C4-2B (cell line): ENCODE measurements around the gene KCTD16.

ENCODE experiments used
- ZFX ChIP-seq: fragments of 450-650 bp; IDR thresholded peaks from 2 replicates; pipeline ENCODE4 v1.6.1; 2017
- TF ChIP-seq, protein P1 (sequence below): fragments of 450-650 bp; conservative IDR thresholded peaks from 2 replicates; pipeline ENCODE4 v1.5.1; 2017; ENCODE audit warnings: mild to moderate bottlenecking

DNA sequence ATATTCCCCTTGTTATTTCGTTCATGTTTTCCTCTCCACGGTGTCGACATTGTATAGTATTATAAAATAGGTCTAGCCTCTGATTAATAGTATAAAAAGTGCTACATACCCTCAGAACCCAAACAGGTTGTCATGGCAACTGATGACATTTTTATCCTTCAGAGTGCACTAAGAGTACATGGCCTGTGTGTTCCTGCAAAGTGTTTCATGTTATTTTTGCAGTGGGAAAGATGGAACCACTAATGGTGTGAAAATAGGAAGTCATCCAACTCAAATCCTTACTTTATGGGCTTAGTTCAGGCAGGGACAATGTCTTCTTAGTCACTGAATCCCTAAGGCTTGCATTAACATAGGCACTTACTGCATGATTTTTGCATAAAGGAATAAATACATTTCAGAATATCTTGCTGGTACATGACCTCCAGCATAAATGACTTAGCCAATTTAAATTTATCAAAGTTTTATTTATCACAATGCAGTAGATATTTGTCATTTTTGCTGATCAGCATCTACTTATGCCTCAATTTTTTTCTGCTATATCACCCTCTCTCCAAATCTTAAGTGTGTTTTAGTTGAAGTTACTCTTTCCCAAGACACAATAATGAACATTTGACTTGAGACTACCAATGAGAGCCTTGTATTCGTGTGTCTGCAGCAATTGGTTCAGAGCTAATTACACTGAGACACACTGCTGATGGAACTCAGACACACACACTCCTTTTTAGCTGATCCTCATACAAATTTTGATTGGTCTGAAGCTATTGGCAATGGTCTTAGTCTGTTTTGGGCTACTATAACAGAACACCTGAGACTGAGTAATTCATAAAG, 243.7 kb downstream of the KCTD16 start:
- TF ChIP-seq, protein P1, sequence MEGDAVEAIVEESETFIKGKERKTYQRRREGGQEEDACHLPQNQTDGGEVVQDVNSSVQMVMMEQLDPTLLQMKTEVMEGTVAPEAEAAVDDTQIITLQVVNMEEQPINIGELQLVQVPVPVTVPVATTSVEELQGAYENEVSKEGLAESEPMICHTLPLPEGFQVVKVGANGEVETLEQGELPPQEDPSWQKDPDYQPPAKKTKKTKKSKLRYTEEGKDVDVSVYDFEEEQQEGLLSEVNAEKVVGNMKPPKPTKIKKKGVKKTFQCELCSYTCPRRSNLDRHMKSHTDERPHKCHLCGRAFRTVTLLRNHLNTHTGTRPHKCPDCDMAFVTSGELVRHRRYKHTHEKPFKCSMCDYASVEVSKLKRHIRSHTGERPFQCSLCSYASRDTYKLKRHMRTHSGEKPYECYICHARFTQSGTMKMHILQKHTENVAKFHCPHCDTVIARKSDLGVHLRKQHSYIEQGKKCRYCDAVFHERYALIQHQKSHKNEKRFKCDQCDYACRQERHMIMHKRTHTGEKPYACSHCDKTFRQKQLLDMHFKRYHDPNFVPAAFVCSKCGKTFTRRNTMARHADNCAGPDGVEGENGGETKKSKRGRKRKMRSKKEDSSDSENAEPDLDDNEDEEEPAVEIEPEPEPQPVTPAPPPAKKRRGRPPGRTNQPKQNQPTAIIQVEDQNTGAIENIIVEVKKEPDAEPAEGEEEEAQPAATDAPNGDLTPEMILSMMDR, result no peak
- TF ChIP-seq ZFX, result no peak
